ENCODE results near the gene TRABD2B.

TRABD2B gene

GRCh38 chr1:48013270-48013669 lies 16.1 kb upstream of the TRABD2B start:
- no peak overlapping the region for H3K4me3 ChIP-seq (ENCODE audit: low read length)
- H3K9me3 ChIP-seq (ENCODE audit: low read length) = no peaks in the 10 kb centered on the region
- no peak overlapping the region for H2AFZ ChIP-seq (ENCODE audit: low read depth, low read length)
- no peaks in the 10 kb centered on the region for H3K36me3 ChIP-seq (ENCODE audit: insufficient read depth, low read length)
- H3K4me1 ChIP-seq (ENCODE audit: insufficient read depth, low read length) = no peaks in the 10 kb centered on the region
- H3K27me3 ChIP-seq (ENCODE audit: insufficient read depth, low read length) = peaks cover 3% of the 10 kb centered on the region

- Histone ChIP-seq H2AFZ (ENCODE audit: low read depth, low read length) (no peak overlapping the region), H3K4me3 (ENCODE audit: low read length) (no peak overlapping the region), H3K9me3 (ENCODE audit: low read length) (no peaks in the 10 kb centered on the region), H3K27me3 (ENCODE audit: insufficient read depth, low read length) (peaks cover 3% of the 10 kb centered on the region), H3K36me3 (ENCODE audit: insufficient read depth, low read length) (no peaks in the 10 kb centered on the region), H3K4me1 (ENCODE audit: insufficient read depth, low read length) (no peaks in the 10 kb centered on the region)
These were observed 9.9 kb upstream of the TRABD2B start for GRCh38 chr1:48007047-48007446.

- no peak overlapping the region for H2AFZ ChIP-seq (ENCODE audit: low read depth, low read length)
- no peaks in the 10 kb centered on the region for H3K9me3 ChIP-seq (ENCODE audit: low read length)
- no peaks in the 10 kb centered on the region for H3K36me3 ChIP-seq (ENCODE audit: insufficient read depth, low read length)
- no peaks in the 10 kb centered on the region for H3K27me3 ChIP-seq (ENCODE audit: insufficient read depth, low read length)
- no peak overlapping the region for H3K4me3 ChIP-seq (ENCODE audit: low read length)
- H3K4me1 ChIP-seq (ENCODE audit: insufficient read depth, low read length) = no peaks in the 10 kb centered on the region
These were observed 9.1 kb upstream of the TRABD2B start for GRCh38 chr1:48006264-48006663.

GRCh38 chr1:48005253-48006117 lies 8.3 kb upstream of the TRABD2B start:
- Histone ChIP-seq H3K9me3 (ENCODE audit: low read length) (no peaks in the 10 kb centered on the region), H3K4me1 (ENCODE audit: insufficient read depth, low read length) (no peaks in the 10 kb centered on the region), H3K27me3 (ENCODE audit: insufficient read depth, low read length) (no peaks in the 10 kb centered on the region), H3K36me3 (ENCODE audit: insufficient read depth, low read length) (no peaks in the 10 kb centered on the region), H2AFZ (ENCODE audit: low read depth, low read length) (no peak overlapping the region), H3K4me3 (ENCODE audit: low read length) (no peak overlapping the region)

GRCh38 chr1:48003741-48004531 lies 6.8 kb upstream of the TRABD2B start:
- Histone ChIP-seq H3K27me3 (ENCODE audit: insufficient read depth, low read length) (peaks cover under 1% of the 10 kb centered on the region), H3K4me1 (ENCODE audit: insufficient read depth, low read length) (no peaks in the 10 kb centered on the region), H2AFZ (ENCODE audit: low read depth, low read length) (no peak overlapping the region), H3K4me3 (ENCODE audit: low read length) (no peak overlapping the region), H3K9me3 (ENCODE audit: low read length) (no peaks in the 10 kb centered on the region), H3K36me3 (ENCODE audit: insufficient read depth, low read length) (no peaks in the 10 kb centered on the region)

GRCh38 chr1:48002142-48002541 lies 5.0 kb upstream of the TRABD2B start:
- Histone ChIP-seq H3K36me3 (ENCODE audit: insufficient read depth, low read length) (no peaks in the 10 kb centered on the region), H3K4me1 (ENCODE audit: insufficient read depth, low read length) (no peaks in the 10 kb centered on the region), H3K4me3 (ENCODE audit: low read length) (no peak overlapping the region), H3K27me3 (ENCODE audit: insufficient read depth, low read length) (peaks cover 13% of the 10 kb centered on the region), H3K9me3 (ENCODE audit: low read length) (no peaks in the 10 kb centered on the region), H2AFZ (ENCODE audit: low read depth, low read length) (no peak overlapping the region)

GRCh38 chr1:48001696-48002095 lies 4.5 kb upstream of the TRABD2B start:
- Histone ChIP-seq H3K4me3 (ENCODE audit: low read length) (no peak overlapping the region), H3K36me3 (ENCODE audit: insufficient read depth, low read length) (no peaks in the 10 kb centered on the region), H2AFZ (ENCODE audit: low read depth, low read length) (no peak overlapping the region), H3K27me3 (ENCODE audit: insufficient read depth, low read length) (peaks cover 15% of the 10 kb centered on the region), H3K4me1 (ENCODE audit: insufficient read depth, low read length) (no peaks in the 10 kb centered on the region), H3K9me3 (ENCODE audit: low read length) (no peaks in the 10 kb centered on the region)

- Histone ChIP-seq H3K36me3 (ENCODE audit: insufficient read depth, low read length) (no peaks in the 10 kb centered on the region), H3K4me1 (ENCODE audit: insufficient read depth, low read length) (no peaks in the 10 kb centered on the region), H3K27me3 (ENCODE audit: insufficient read depth, low read length) (peaks cover 24% of the 10 kb centered on the region), H2AFZ (ENCODE audit: low read depth, low read length) (no peak overlapping the region), H3K4me3 (ENCODE audit: low read length) (no peak overlapping the region), H3K9me3 (ENCODE audit: low read length) (no peaks in the 10 kb centered on the region)
These were observed 3.7 kb upstream of the TRABD2B start for GRCh38 chr1:48000883-48001282.

GRCh38 chr1:47999097-47999496 lies 1.9 kb upstream of the TRABD2B start:
- peaks cover 41% of the 10 kb centered on the region for H3K27me3 ChIP-seq (ENCODE audit: insufficient read depth, low read length)
- H2AFZ ChIP-seq (ENCODE audit: low read depth, low read length) = no peak overlapping the region
- no peaks in the 10 kb centered on the region for H3K36me3 ChIP-seq (ENCODE audit: insufficient read depth, low read length)
- H3K9me3 ChIP-seq (ENCODE audit: low read length) = peaks cover 3% of the 10 kb centered on the region
- no peaks in the 10 kb centered on the region for H3K4me1 ChIP-seq (ENCODE audit: insufficient read depth, low read length)
- no peak overlapping the region for H3K4me3 ChIP-seq (ENCODE audit: low read length)

GRCh38 chr1:47998396-47998990 lies 1.3 kb upstream of the TRABD2B start:
- Histone ChIP-seq H3K4me3 (ENCODE audit: low read length) (no peak overlapping the region), H3K27me3 (ENCODE audit: insufficient read depth, low read length) (peaks cover 47% of the 10 kb centered on the region), H3K9me3 (ENCODE audit: low read length) (peaks cover 3% of the 10 kb centered on the region), H2AFZ (ENCODE audit: low read depth, low read length) (no peak overlapping the region), H3K36me3 (ENCODE audit: insufficient read depth, low read length) (no peaks in the 10 kb centered on the region), H3K4me1 (ENCODE audit: insufficient read depth, low read length) (no peaks in the 10 kb centered on the region)

- Histone ChIP-seq H3K4me1 (ENCODE audit: insufficient read depth, low read length) (no peaks in the 10 kb centered on the region), H3K27me3 (ENCODE audit: insufficient read depth, low read length) (peaks cover 66% of the 10 kb centered on the region), H2AFZ (ENCODE audit: low read depth, low read length) (no peak overlapping the region), H3K9me3 (ENCODE audit: low read length) (peaks cover 3% of the 10 kb centered on the region), H3K4me3 (ENCODE audit: low read length) (peak overlapping the region; percentile 43), H3K36me3 (ENCODE audit: insufficient read depth, low read length) (no peaks in the 10 kb centered on the region)
These were observed 569 bp downstream of the TRABD2B start for GRCh38 chr1:47996406-47997226.

- H3K4me3 ChIP-seq (ENCODE audit: low read length) = no peak overlapping the region
- H3K27me3 ChIP-seq (ENCODE audit: insufficient read depth, low read length) = peaks cover 72% of the 10 kb centered on the region
- no peaks in the 10 kb centered on the region for H3K4me1 ChIP-seq (ENCODE audit: insufficient read depth, low read length)
- no peaks in the 10 kb centered on the region for H3K36me3 ChIP-seq (ENCODE audit: insufficient read depth, low read length)
- peaks cover 3% of the 10 kb centered on the region for H3K9me3 ChIP-seq (ENCODE audit: low read length)
- H2AFZ ChIP-seq (ENCODE audit: low read depth, low read length) = no peak overlapping the region
These were observed 1.2 kb downstream of the TRABD2B start for GRCh38 chr1:47996060-47996405.
